ENCODE data around the gene DISP3. TPM values are rescaled to one million over a fixed set of nuclear protein-coding genes. Genes with fewer than 3 reads are reported as not detected.

The DISP3 gene
- total and polyA plus RNA-seq, 9 of the 15 experiments (the other 6 are each of a cell fraction or from before 2014, with no cell fraction given), result 0.03 to 0.19 (median 0.15) TPM; not detected in 5

DNA sequence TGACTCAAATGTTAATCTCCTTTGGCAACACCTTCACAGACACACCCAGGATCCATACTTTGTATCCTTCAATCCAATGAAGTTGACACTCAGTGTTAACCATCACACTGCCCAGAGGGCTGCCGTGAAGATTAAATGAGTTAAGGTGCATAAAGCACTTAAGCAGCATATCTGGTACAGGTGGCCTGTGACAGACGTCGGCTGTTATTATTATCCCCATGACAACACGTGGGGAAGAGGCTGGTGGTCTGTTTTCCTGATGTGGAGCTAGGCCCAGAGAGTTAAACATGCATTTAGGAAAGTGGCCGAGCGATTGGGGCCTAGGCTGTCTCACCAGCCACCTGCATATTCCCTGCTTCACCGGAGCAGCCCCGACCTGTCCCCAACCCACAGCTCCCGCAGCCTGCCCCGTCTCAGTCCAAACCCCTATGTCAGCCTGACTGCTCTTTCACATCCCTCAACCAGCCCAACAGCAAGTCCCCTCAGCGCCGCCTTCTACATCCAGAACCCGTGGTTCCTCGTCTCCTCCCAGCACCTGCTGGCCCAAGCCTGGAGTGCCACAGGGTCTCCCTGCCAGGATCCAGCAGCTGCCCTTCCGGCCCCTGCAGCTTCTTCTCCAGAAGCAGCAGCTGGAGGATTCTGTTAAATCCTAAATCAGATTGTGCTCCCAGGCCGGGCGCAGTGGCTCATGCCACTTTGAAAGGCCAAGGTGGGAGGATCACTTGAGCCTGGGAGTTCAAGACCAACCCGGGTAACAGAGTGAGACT, 97.3 kb downstream of the DISP3 start:
- ChIA-PET POLR2A (interaction anchor here (0.9 to 1.2 kb wide), 2 partner anchors 8 to 11 kb away, joined by 3 read pairs; no protein-coding TSS in a partner anchor), CTCF (ENCODE audit: low intra/inter-chr PET ratio) (no interaction called here)
- no peak overlapping the region for H2AFZ ChIP-seq (ENCODE audit: low read depth, low read length)
- H3K9me1 ChIP-seq (ENCODE audit: control insufficient read depth, insufficient read depth, low read length), result no peaks in the 10 kb centered on the region
- no peaks in the 10 kb centered on the region for H3K4me1 ChIP-seq (replicated peaks in 1 of 2; ENCODE audit: control insufficient read depth in 2 of 2, insufficient read depth in 2 of 2, low read length in 2 of 2)
- TF ChIP-seq, protein P1, sequence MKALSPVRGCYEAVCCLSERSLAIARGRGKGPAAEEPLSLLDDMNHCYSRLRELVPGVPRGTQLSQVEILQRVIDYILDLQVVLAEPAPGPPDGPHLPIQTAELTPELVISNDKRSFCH (CRISPR knock-in tag; IDR thresholded peaks at IDR 0.05), result no peak
- TF ChIP-seq, protein P1 (tag; IDR thresholded peaks at IDR 0.05), result no peak
- TF ChIP-seq RFX1 (IDR thresholded peaks at IDR 0.05), result 0 out of 2 replicates have a peak, but pooled peaks have one; percentile 13
- H4K20me1 ChIP-seq (replicated peaks; ENCODE audit: control insufficient read depth, insufficient read depth, low read length), result 0 out of 2 replicates have a peak, but pooled peaks cover 4% of the 10 kb centered on the region
- no TSS peak for BruUV-seq (replicated peaks)
- H3K79me2 ChIP-seq (ENCODE audit: control insufficient read depth, insufficient read depth, low read length), result no peaks in the 10 kb centered on the region
- intact Hi-C loops (cut with micrococcal nuclease) (no loop called here), in situ Hi-C loops (cut with MboI) (no loop called here)
- WGBS (ENCODE audit: insufficient coverage, low coverage, missing lambda C conversion rate), result 4% methylated on average over 18 of the region's 18 CpGs
- no peak overlapping the region for H3K27ac ChIP-seq (ENCODE audit: extremely low read depth, low read depth, low read length)
- H3K4me3 ChIP-seq, result no peak overlapping the region
- H3K27me3 ChIP-seq (ENCODE audit: control insufficient read depth in 2 of 2, insufficient read depth in 2 of 2, low read length in 2 of 2), result peaks cover 41 to 84% of the 10 kb centered on the region in 2 experiments
- no peak for FAIRE-seq
- H3K9ac ChIP-seq (ENCODE audit: insufficient read depth in 1 of 2, low read depth in 2 of 2, low read length in 2 of 2), result no peak overlapping the region
- ATAC-seq, result no peak
- H3K36me3 ChIP-seq (ENCODE audit: control insufficient read depth, insufficient read depth, low read length), result no peaks in the 10 kb centered on the region
- no peak overlapping the region for H3K4me2 ChIP-seq (ENCODE audit: insufficient read depth, low read length)
- DNase-seq (ENCODE audit: extremely low read depth in 1 of 4, low spot score in 3 of 4), result no peak
- H3K9me3 ChIP-seq (replicated peaks; ENCODE audit: control insufficient read depth, insufficient read depth, low read depth, low read length), result no peaks in the 10 kb centered on the region; the same call in 1 of the 2 replicates

GRCh38 chr1:11578004-11578403, 99.0 kb downstream of the DISP3 start:
- peaks cover 46 to 73% of the 10 kb centered on the region in 2 experiments for H3K27me3 ChIP-seq (ENCODE audit: control insufficient read depth in 2 of 2, insufficient read depth in 2 of 2, low read length in 2 of 2)
- WGBS (ENCODE audit: insufficient coverage, low coverage, missing lambda C conversion rate), result under 1% methylated on average over 7 of the region's 7 CpGs
- no peak for FAIRE-seq
- no peak for TF ChIP-seq NEUROD1 (IDR thresholded peaks at IDR 0.05; ENCODE audit: borderline replicate concordance, low read depth, low read length, partially characterized antibody)
- TF ChIP-seq TAL1 (IDR thresholded peaks at IDR 0.05), result no peak
- no peak for TF ChIP-seq LCOR (CRISPR knock-in tag; IDR thresholded peaks at IDR 0.05)
- TF ChIP-seq ZBTB12 (CRISPR knock-in tag; IDR thresholded peaks at IDR 0.05), result no peak
- no peak for TF ChIP-seq STAT5A (IDR thresholded peaks at IDR 0.05; ENCODE audit: borderline replicate concordance, low read length)
- no peak for TF ChIP-seq THAP12 (CRISPR knock-in tag; IDR thresholded peaks at IDR 0.05)
- TF ChIP-seq CHD4 (IDR thresholded peaks at IDR 0.05; ENCODE audit: insufficient read depth, insufficient replicate concordance, low read depth, low read length, poor library complexity, severe bottlenecking), result no peak
- TF ChIP-seq ZNF707 (CRISPR knock-in tag; conservative IDR thresholded peaks at IDR 0.05), result no peak

More at GRCh38 chr1:11578004-11578403, 99.0 kb downstream of the DISP3 start:
- no peak for ATAC-seq
- POLR2A ChIA-PET, result interaction anchor here (0.6 to 1.2 kb wide), 2 partner anchors 9 to 217 kb away, joined by 3 to 4 read pairs; no protein-coding TSS in a partner anchor
- H2AFZ ChIP-seq (ENCODE audit: low read depth, low read length), result no peak overlapping the region
- no TSS peak for BruUV-seq (replicated peaks)
- H3K79me2 ChIP-seq (ENCODE audit: control insufficient read depth, insufficient read depth, low read length), result no peaks in the 10 kb centered on the region
- no peak overlapping the region for H3K4me2 ChIP-seq (ENCODE audit: insufficient read depth, low read length)
- no peaks in the 10 kb centered on the region for H3K36me3 ChIP-seq (ENCODE audit: control insufficient read depth, insufficient read depth, low read length)
- DNase-seq (ENCODE audit: extremely low read depth in 1 of 4, low spot score in 3 of 4), result no peak
- H3K4me3 ChIP-seq, result no peak overlapping the region
- no peaks in the 10 kb centered on the region for H3K4me1 ChIP-seq (replicated peaks in 1 of 2; ENCODE audit: control insufficient read depth in 2 of 2, insufficient read depth in 2 of 2, low read length in 2 of 2)
- intact Hi-C loops (cut with micrococcal nuclease) (no loop called here), in situ Hi-C loops (cut with MboI) (no loop called here)
- H3K9ac ChIP-seq (ENCODE audit: insufficient read depth in 1 of 2, low read depth in 2 of 2, low read length in 2 of 2), result no peak overlapping the region
- no peaks in the 10 kb centered on the region; the same call in 1 of the 2 replicates for H3K9me3 ChIP-seq (replicated peaks; ENCODE audit: control insufficient read depth, insufficient read depth, low read depth, low read length)
- 0 out of 2 replicates have a peak, but pooled peaks cover 4% of the 10 kb centered on the region for H4K20me1 ChIP-seq (replicated peaks; ENCODE audit: control insufficient read depth, insufficient read depth, low read length)
- H3K9me1 ChIP-seq (ENCODE audit: control insufficient read depth, insufficient read depth, low read length), result no peaks in the 10 kb centered on the region
- CTCF ChIA-PET (ENCODE audit: low intra/inter-chr PET ratio), result no interaction called here
- H3K27ac ChIP-seq (ENCODE audit: extremely low read depth, low read depth, low read length), result no peak overlapping the region
